Sciatic nerve (tissue), 2 donors: ENCODE measurements around the gene TERC. TPM values are rescaled to one million over a fixed set of nuclear protein-coding genes. Genes with fewer than 3 reads are reported as not detected.

Experiments
- ATAC-seq: fragments of 200-7000 bp; cut with Tn5 transposase; one replicate; pipeline ENCODE4 v1.9.1; 2020; ENCODE audit warnings: mild to moderate bottlenecking, moderate library complexity
- DNase-seq: peaks from one replicate; pipeline ENCODE4 v3.0.0-alpha.2; 2020; ENCODE audit warnings: low spot score
- intact Hi-C: fragments of 100-400 bp; cut with DNase I; formaldehyde crosslinking; loops from one replicate; pipeline ENCODE4 v1.14.2; 2022
- total RNA-seq: library from RNA; stranded (reverse); fragmentation: NEBNext Ultra II Directional; extraction: Animal tissue kit (Norgen Biotek cat#: 25700); gene quantifications from one replicate; pipeline ENCODE4 v1.2.1, GENCODE V29; 2021
- donor health status: DM: no; HTN: no; CAD: no.
- donor health status: DM: no; HTN: no; CAD: no.

Gene TERC
- total RNA-seq: 6.3 TPM

DNA sequence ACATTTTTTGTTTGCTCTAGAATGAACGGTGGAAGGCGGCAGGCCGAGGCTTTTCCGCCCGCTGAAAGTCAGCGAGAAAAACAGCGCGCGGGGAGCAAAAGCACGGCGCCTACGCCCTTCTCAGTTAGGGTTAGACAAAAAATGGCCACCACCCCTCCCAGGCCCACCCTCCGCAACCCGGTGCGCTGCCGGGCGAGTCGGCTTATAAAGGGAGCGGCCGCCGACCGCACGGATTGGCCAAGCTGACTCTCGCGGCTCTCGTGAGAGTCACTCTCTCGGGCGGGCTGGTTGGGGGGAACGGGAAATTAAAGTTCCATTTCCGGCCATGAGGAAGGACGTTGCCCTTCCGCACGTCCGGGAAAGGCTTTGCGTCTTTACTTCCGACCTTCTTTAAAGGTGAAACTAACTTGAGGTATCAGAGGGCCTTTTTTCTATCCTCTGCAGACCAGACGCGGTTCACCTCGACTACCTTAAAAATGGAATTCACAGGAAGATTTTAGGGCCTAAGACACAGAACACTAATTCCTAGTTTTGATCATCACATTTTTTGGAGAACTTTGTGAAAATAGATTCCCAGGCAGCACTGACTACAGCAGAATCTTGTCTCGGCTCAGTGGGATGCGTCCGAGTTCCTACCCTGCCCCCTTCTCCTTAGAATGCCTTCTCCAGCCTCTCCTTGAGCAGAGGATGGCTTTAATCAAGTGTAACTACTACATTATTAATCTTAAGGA is at the start of gene TERC:
TSS of gene TERC (minus strand) at position 179 of the 731 bp plus-strand sequence.
- ATAC-seq: peak; percentile 98
- intact Hi-C loops: no loop called here

DNA sequence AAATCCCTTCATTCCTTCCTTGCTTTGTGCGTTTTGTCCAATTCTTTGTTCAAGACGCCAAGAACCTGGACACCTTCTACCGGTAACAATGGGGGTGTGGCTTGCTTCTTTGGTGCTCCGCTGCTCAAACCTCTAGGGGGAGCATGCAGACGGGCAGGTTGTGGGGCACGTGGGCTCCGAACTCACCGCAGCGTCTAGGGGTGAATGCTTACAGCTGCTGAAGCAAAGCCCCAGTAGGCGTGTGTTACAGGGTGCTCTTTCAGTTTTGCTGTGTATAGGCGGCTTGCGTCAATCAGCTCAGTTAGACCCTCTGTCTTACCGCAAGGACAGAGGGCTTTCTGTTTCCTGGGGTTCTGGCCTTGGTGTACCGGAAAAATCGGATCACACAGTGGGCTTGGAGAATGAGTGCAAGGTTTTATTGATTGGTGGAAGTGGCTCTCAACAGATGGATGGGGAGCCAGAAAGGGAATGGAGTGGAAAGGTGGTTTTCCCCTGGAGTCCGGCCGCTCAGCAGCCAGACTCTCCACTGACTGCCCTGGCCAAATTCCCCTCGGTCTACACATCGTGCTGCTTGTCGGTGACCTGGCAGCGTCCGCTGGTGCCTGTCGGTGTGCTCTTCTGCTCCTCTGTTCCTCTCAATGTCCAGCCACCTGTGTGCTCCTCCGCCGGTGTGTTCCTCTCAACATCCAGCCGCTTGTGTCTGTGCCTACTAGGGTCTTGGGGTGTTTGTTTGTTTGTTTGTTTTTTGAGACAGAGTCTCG is 49.1 kb upstream of the TERC start:
- intact Hi-C loops: no loop called here
- no peak for DNase-seq
- peak; percentile 33 for ATAC-seq

More for the DNA sequence above, at the start of gene TERC:
- peak; percentile 96 for DNase-seq

DNA sequence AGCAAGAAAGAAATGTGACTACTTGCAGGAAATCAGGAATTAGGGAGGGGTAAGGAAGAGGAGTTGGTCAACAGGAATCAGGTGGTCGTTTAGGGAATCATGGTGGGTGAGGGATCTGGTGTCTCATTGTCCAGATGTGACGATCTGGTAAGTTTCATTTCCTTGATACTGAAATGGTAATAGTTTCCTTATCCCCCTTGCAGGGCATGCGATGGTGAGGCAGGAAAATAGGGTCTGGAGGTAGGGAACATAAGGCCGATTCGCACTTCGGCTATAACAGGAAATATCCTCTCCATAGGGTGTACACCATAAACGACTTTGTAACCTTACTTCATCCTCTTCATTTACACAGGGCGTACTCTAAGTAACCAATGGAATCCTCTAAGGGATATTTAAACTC is 48.4 kb upstream of the TERC start:
- DNase-seq (no peak), ATAC-seq (no peak)
- intact Hi-C loops: no loop called here

DNA sequence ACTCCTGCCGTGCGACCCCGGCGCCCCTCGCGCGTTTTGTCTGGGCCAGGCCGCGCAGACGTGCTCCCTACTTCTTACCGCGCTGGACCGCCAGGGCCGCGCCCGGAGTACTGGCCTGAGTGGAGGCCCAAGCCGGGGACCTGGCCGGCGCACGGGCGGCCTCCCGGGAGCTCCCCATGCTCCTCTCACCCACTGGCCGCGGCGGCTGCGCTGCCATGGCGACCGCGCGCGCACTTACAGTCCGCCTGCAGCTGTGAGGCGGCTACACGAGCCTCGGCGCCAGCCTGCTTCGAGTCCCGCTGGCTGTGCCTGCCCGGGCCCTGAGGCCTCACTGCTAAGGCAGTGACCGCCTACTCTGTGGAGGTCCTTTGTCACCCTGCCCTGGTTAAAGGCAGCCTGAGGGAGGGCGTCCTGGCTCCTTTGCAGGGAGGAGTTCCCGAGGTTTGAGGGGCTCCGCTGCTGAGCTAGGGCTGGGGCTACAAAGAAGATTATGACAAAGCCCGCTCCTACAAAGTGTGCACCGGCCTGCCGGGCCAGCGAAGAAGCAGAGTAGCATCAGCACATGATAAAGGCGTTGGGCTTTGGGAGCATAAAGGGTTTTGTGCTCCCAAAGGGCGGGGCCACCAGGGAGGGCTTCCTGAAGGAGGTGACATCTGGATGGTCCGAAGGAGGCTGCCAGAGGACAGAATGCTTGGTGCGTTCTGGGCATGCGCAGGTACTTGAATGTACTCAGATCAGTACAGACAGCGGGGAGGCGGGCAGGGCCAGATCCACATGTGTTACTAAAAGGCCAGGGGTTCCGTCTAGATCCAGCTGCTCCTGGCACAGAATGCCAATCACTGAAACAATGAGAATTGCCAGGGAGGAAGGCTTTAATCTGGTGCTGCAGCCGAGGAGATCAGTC is 47.7 kb upstream of the TERC start, which contains the start of the genes LRRC34 and LRRIQ4:
TSS of gene LRRC34 (minus strand) at position 573 of the 904 bp plus-strand sequence. CDS start at position 217, 356 bp downstream.
TSS of gene LRRIQ4 (plus strand) at position 539 of the 904 bp plus-strand sequence. CDS start 9,052 bp downstream, outside the sequence.
- DNase-seq (peak; percentile 85), ATAC-seq (peak; percentile 93)
- intact Hi-C loops: no loop called here

DNA sequence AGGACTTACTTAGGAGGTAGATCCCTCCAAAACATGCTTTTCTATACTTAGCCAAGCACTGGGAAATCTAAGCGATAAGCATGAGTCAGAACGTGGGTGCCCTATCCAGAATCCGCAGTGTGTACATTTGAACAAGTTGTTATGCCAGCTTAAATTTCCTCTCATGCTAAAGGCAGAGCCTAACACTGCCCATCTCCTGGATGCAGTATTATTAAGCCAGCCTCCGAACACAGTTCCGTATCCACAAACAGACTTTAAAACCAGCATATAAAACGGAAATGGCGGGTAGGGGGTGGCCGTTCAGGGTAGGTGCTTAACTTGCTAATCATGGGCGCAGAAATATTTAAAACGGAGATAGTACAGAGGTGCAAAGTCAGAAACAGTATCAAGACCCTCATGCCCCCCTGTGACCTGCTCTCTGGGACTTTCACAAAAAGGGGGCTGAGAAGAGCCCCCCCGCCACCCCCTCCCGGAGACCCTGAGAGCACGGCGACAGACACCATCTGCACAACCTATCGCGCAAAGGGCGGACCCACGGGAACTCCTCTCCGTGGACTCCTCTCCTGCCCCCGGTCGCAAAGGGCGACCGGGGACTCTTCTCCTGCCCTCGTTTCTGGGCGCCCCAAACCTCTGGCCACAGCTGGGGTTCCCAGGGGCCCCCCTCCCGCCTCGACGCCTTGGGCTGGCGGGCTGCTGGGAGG is 46.9 kb upstream of the TERC start:
- ATAC-seq (peak; percentile 41), DNase-seq (no peak)
- intact Hi-C loops: no loop called here

DNA sequence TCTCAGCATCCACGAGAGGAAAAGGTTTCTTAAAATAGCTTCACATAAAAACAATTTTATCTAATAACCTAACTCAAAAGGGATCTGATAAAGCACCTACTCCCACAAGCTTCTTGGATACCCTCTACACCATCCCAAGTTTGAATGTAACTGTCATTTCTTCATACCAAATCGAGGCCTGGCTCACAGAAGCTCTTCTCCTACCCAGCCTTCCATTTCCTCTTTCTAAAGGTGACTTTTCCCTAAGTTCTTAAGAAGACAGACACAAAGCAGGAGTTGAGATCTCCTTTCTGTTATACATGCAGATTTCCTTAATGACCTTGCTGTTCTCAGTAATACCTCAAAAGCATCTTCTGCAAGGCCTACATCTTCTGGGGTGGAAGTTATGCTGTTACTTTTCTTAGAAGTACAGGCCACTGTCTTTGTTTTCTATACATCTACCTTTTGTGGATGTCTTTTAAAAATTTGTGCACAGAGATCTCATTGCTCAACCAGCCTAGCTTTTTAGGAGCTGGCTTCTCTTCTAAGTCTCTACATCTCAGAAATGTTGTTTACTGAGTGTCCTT is 44.5 kb upstream of the TERC start:
- ATAC-seq: no peak
- intact Hi-C loops: no loop called here
- DNase-seq: no peak

DNA sequence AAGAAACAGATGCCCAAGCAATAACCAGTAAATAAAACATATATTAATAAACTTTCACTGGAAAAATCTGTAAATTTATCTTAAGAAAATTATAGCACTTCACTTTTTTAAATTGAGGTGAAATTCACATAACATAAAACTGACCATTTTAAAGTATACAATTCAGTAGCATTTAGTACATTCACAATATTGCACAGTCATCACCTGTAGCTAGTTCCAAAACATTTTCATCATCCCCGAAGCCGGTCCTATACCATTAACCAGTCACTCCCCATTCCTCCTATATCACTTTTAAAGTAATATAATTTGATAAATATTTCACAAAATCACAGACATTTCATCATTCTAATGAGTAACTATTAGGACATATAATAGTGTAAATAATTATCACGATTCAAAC is 39.8 kb upstream of the TERC start:
- DNase-seq (no peak), ATAC-seq (no peak)
- intact Hi-C loops: no loop called here

DNA sequence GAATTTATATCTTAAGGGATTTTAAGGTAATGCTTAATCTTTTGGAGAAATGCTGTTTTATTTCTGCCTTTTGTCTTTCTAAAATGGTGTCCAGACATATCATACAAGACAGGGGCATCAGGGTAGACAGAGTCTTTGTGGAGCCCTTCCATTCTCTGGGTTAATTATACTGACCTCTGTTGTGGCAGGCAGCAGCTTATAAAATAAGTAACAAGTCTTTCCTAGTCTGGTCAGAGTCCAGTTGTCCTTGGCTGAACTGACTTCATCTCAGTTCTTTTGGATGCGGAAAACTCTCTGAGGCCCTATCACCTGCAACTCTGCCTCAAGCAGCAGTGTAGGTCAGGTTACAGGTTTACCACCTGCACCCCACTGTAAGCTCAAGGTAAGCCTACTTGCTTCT is 27.5 kb upstream of the TERC start:
- DNase-seq (no peak), ATAC-seq (no peak)

DNA sequence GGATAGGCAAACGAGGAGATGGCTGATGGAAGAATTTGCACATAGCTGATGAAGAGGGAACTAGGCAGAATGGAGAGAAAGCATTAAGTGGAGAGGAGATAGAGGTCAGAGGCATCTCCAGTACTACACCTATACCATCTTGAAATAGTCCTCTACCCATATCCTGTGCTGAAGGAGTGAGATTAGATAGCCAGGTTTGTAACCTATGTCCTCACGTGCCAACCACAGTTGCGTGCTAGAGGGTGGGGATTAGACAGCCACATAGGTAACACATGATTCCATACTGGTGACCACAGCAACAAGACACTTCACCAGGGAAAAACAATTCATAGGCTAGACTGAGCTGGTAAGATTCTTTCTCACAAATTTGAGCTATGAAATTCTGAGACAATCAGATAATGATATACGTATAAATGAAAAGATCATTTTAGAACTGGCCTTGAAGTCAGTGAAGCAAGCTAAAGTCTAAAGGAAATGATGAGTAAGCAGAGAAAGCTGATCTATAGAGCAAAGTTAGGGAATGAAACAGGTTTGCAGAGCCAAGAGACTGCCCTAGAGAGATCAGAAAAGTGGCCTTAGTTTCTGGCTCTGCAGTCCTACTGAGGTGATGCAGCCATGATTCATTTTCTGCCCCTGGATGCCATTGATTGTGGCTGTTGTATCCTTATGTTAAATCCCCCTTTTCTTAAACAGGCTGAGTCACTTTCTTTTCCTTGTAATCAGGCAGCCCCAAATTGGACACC is 26.0 kb upstream of the TERC start:
- ATAC-seq (no peak), DNase-seq (no peak)
- intact Hi-C loops: no loop called here

More for the DNA sequence above, 27.5 kb upstream of the TERC start:
- intact Hi-C loops: no loop called here

DNA sequence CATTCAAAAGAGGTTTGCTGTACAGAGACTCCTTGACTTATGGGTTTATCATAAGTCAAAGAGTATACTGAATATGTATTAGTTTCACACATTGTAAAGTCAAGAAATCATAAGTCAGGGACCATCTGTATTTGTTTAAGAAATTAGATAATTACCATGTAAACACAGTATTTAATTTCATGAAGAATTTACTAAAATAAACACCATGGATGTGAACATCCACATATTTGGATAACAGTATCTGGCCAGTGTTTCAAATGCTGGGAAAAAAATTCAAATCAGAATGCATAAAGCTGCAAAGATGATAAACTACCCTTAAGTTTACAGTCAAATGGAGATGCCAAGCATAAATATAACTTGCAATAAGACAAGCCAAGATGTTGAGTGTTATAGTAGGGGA is 25.4 kb upstream of the TERC start:
- intact Hi-C loops: no loop called here
- ATAC-seq (no peak), DNase-seq (no peak)

DNA sequence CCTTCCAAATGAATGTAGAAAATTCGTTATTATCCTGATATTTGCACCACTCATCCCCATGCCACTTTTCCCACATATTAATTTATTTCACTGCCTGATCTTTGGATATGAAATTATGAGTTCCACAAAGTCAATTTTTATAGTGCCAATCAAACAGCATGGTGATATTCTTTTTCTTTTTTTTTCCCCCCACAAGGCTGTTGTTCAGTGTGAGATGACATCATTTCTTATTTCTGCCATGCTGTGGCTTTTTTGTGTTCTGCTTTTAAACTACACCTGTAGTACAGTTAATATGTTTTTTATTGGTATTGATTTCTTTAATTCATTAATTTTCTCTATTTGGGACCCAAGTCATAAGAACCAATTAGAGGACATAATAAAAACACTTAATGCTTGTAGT is 22.9 kb upstream of the TERC start:
- intact Hi-C loops: no loop called here
- DNase-seq (no peak), ATAC-seq (no peak)

DNA sequence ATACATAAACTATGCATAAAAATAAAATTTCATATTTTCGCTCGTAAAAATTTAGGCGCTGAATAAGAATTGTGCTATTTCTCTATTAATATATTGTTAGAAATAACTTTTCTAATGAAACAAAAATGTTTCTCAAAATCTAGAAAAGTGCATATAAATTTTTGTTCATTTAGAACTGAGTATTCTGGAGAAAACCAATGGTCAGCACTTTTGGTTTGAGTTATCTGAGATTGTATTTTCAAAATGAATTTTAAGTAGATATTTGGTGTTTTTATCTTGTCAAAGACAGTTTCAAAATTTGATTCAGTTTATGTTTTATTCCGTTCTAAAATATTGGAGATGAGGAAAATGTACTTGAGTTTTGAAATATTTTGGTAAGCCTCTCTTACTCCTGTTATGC is 22.3 kb upstream of the TERC start:
- DNase-seq (no peak), ATAC-seq (no peak)
- intact Hi-C loops: no loop called here

DNA sequence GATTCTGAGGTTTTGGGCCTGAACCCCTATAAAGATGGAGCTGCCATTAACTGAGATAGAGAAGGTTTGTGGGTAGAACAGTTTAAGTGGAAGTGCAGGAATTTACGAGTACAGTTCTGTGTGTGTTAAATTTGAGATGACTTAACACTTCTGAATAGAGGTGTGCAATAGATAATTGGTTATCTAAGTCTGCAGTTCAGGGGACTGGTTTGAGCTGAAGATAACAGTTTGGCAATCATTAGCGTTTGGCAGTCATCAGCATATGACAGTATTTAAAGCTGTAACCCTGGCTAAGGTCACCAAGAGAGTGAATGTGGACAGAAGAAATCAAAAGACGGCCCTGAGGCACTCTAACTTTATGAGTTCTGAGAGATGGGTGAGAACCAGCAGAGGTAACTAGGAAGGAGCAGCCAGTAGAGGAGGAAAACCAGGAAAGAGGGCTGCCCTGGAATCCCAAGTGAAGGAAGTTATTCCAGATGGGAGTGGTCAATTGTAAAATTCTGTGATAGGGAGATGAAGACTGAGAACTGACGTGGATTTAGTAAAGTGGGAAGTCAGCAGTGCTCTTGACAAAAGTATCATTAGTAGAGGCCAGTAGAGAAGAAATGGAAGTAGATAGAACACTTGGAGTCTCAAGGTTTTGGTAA is 16.5 kb upstream of the TERC start:
- ATAC-seq (no peak), DNase-seq (no peak)
- intact Hi-C loops: no loop called here

DNA sequence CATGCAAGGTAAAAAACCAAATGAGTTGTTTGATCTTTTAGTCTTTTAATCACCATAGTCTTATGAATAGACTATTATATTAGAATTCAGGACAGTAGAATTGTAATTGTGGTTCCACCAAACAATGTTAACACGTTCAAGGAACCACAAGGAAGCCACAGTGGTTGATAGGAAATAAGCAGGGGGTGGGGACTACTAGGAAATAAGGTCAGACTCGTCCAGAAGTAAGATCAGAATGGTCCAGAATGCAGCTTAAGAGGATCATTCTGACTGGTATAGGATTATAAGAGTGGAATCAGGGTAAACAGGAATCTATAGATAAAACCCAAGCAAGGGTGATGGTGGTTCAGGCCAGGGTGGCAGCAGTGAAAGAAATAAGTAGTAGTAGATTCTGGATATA is 15.9 kb upstream of the TERC start:
- intact Hi-C loops: no loop called here
- ATAC-seq (no peak), DNase-seq (no peak)

DNA sequence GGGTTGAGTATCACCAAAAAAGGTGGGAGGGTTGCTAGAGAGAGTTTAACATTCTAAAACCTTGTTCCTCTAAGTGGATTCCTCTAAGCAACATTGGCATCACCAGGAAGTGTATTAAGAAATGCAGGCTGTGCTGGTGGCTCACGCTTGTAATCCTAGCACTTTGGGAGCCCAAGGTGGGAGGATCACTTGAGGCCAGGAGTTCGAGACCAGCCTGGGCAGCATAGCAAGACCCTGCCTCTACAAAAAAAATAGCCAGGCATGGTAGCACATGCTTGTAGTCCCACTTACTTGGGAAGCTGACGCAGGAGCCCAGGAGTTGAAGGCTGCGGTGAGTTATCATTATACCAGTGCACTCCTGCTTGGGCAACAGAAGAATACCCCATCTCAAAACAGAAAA is 13.0 kb upstream of the TERC start:
- intact Hi-C loops: no loop called here
- no peak for ATAC-seq
- no peak for DNase-seq

DNA sequence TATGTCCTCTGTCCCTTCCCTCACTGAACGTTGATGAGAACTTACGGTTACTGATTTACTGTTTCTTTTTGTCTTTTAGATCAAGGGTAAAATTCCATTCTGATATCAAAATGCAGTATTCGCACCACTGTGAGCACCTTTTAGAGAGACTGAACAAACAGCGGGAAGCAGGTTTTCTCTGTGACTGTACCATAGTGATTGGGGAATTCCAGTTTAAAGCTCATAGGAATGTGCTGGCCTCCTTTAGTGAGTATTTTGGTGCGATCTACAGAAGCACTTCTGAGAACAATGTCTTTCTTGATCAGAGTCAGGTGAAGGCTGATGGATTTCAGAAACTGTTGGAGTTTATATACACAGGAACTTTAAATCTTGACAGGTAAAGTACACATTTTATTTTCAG is 9.3 kb upstream of the TERC start:
- ATAC-seq: no peak
- no peak for DNase-seq

More for the DNA sequence above, 9.3 kb upstream of the TERC start:
- intact Hi-C loops: no loop called here
